Mucosa of stomach (tissue), 1 donor: Measurements from ENCODE around the gene PPP2R2D.

Experiments
- H3K27me3 ChIP-seq: one replicate; pipeline ENCODE4 v1.7.0; 2013; ENCODE audit warnings: mild to moderate bottlenecking, low read length; ENCODE audit not compliant: control insufficient read depth, insufficient read depth
- H3K36me3 ChIP-seq: one replicate; pipeline ENCODE4 v1.7.0; 2013; ENCODE audit warnings: low read length; ENCODE audit not compliant: control insufficient read depth, insufficient read depth
- H3K4me1 ChIP-seq: one replicate; pipeline ENCODE4 v1.7.0; 2013; ENCODE audit warnings: mild to moderate bottlenecking, low read length; ENCODE audit not compliant: control insufficient read depth, insufficient read depth
- H3K4me3 ChIP-seq: one replicate; pipeline ENCODE4 v1.7.0; 2013; ENCODE audit warnings: low read length
- H3K9ac ChIP-seq: one replicate; pipeline ENCODE4 v1.7.0; 2013; ENCODE audit warnings: mild to moderate bottlenecking, low read length, moderate library complexity
- H3K9me3 ChIP-seq: one replicate; pipeline ENCODE4 v1.7.0; 2013; ENCODE audit warnings: mild to moderate bottlenecking, low read length, moderate library complexity; ENCODE audit not compliant: control insufficient read depth
- donor health status: Pancreatic carcinoma.

Gene PPP2R2D

GRCh38 chr10:131920151-131920550 is 19.3 kb downstream of the PPP2R2D start:
- Histone ChIP-seq H3K9ac (no peak overlapping the region), H3K4me3 (no peak overlapping the region), H3K4me1 (no peaks in the 10 kb centered on the region), H3K27me3 (no peaks in the 10 kb centered on the region), H3K9me3 (no peaks in the 10 kb centered on the region), H3K36me3 (no peaks in the 10 kb centered on the region)

DNA sequence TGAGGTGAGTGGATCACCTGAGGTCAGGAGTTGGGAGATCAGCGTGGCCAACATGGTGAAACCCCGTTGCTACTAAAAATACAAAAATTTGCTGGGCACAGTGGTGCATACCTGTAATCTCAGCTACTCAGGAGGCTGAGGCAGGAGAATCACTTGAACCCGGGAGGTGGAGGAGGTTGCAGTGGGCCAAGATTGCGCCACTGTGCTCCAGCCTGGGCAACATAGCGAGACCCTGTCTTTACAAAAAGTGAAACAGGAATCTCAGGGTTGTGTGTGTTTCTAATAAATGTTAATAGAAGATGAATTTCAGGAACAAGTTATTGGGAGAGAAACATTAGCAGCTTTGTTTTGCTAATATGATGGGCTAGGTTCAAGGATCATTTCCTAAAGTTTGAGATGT is 19.9 kb downstream of the PPP2R2D start:
- Histone ChIP-seq H3K9ac (no peak overlapping the region), H3K27me3 (no peaks in the 10 kb centered on the region), H3K4me1 (no peaks in the 10 kb centered on the region), H3K4me3 (no peak overlapping the region), H3K36me3 (no peaks in the 10 kb centered on the region), H3K9me3 (no peaks in the 10 kb centered on the region)

DNA sequence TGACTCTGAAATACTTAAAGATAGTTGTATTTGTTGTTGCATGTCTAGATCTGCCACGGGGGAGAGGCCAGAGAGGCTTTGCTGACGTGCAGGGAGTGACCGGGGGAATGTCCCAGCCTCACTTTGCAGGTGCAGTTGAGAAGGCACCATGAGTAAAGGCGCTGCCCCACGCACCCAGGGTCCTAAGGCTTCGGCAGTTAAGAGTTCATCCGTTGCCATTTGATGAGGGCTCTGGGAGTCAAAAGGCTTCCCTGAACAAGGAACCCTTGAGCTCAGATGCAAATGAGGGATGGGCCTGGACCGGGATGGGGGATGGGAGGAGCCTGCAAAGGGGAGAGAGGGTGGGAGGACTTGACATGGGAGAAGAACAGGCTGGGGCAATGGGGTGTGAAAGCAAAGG is 20.4 kb downstream of the PPP2R2D start:
- H3K36me3 ChIP-seq = no peaks in the 10 kb centered on the region
- no peaks in the 10 kb centered on the region for H3K9me3 ChIP-seq
- no peak overlapping the region for H3K9ac ChIP-seq
- no peaks in the 10 kb centered on the region for H3K4me1 ChIP-seq
- no peak overlapping the region for H3K4me3 ChIP-seq
- no peaks in the 10 kb centered on the region for H3K27me3 ChIP-seq

- no peaks in the 10 kb centered on the region for H3K9me3 ChIP-seq
- H3K27me3 ChIP-seq = no peaks in the 10 kb centered on the region
- no peaks in the 10 kb centered on the region for H3K36me3 ChIP-seq
- no peak overlapping the region for H3K9ac ChIP-seq
- H3K4me3 ChIP-seq = no peak overlapping the region
- no peaks in the 10 kb centered on the region for H3K4me1 ChIP-seq
These were observed 22.4 kb downstream of the PPP2R2D start for GRCh38 chr10:131923038-131923756.

- H3K9ac ChIP-seq = no peak overlapping the region
- H3K4me1 ChIP-seq = peaks cover 6% of the 10 kb centered on the region
- H3K36me3 ChIP-seq = no peaks in the 10 kb centered on the region
- no peak overlapping the region for H3K4me3 ChIP-seq
- H3K27me3 ChIP-seq = no peaks in the 10 kb centered on the region
- no peaks in the 10 kb centered on the region for H3K9me3 ChIP-seq
These were observed 24.3 kb downstream of the PPP2R2D start for GRCh38 chr10:131925011-131925649.

DNA sequence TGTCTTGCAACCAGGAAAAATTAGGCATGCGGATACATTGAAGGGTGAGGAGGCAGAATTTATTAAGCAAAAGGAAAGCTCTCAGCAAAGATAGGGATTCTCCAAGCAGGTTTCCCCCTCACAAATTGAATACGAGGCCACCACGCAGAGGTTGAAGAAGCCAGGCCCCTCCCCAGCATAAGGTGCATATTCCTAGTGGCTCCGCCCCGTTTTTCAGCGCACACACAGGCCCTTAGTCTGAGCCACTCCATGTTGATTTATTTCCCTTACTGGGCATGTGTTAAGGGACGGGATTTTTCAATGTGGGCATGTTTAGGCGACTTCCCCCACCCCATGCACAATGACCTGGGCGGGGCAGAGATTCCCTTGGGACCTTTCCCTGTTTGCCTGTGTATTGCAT is 24.9 kb downstream of the PPP2R2D start:
- Histone ChIP-seq H3K4me1 (peaks cover 8% of the 10 kb centered on the region), H3K36me3 (no peaks in the 10 kb centered on the region), H3K9ac (no peak overlapping the region)

DNA sequence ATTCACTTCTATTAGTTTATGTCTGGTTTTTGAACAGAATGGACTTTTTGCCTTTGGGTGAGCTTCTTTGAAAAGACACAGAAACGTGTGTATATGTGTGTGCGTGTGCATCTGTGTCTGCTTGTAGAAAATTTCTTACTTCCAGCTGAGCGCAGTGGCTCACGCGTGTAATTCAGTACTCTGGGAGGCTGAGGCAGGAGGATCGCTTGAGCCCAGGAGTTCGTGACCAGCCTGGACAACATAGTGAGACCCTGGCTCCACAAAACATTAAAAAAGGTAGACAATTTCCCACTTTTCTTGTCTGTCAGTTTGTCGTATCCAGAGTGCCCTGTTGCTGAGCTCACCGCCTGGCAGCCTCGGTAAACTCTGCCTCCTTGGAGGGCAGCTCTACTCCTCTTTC is 25.4 kb downstream of the PPP2R2D start:
- no peaks in the 10 kb centered on the region for H3K27me3 ChIP-seq
- peaks cover 12% of the 10 kb centered on the region for H3K4me1 ChIP-seq

More for the DNA sequence above, 24.9 kb downstream of the PPP2R2D start:
- H3K4me3 ChIP-seq = no peak overlapping the region
- H3K9me3 ChIP-seq = no peaks in the 10 kb centered on the region
- no peaks in the 10 kb centered on the region for H3K27me3 ChIP-seq

GRCh38 chr10:131926743-131927595 is 26.2 kb downstream of the PPP2R2D start:
- H3K9ac ChIP-seq = no peak overlapping the region

More for the DNA sequence above, 25.4 kb downstream of the PPP2R2D start:
- Histone ChIP-seq H3K9ac (no peak overlapping the region), H3K9me3 (no peaks in the 10 kb centered on the region), H3K36me3 (no peaks in the 10 kb centered on the region), H3K4me3 (no peak overlapping the region)

DNA sequence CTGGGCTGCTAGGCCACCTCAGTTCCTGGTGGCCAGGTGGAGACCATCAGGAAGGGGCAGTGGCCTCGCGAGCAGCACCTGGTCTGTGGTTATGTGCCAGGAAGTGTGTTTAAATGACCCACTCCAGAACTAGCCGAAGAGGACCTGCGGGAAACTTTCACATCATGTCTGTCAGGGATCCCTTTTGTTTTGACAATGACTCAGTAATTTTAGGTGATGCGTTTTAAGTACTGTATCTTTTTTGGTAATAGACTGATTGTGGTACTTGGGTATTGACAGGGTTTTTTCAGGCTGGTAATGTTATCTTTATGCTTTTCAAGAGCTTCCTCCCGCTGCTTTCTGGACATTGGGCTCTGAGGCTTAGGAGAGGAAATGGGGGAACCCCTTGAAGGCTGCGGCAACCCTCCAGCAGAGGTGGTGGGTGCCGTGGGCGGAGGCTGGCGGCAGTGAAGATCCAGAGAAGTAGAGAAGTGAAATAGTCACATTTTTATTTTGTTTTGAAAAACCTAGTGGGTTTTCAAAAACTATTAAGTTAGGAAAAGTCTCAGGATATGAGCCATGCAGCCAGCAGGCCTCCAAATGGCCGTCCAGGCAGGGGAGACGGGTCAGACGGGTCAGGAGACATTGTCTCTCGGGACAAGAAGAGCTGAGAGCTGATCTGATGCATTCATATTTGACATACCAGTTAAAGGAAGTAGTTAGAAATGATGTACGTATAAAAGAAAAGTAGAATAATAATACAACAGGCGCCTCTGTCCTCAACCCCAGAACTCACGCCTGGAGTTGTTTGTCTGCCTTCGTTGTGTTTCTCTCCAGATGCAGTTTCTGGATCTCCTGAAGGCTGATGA is 27.7 kb downstream of the PPP2R2D start:
- no peaks in the 10 kb centered on the region for H3K27me3 ChIP-seq
- H3K4me1 ChIP-seq = peaks cover 17% of the 10 kb centered on the region
- no peaks in the 10 kb centered on the region for H3K36me3 ChIP-seq
- no peak overlapping the region for H3K9ac ChIP-seq
- H3K9me3 ChIP-seq = no peaks in the 10 kb centered on the region
- no peak overlapping the region for H3K4me3 ChIP-seq

More at GRCh38 chr10:131926743-131927595, 26.2 kb downstream of the PPP2R2D start:
- Histone ChIP-seq H3K4me3 (no peak overlapping the region), H3K9me3 (no peaks in the 10 kb centered on the region), H3K27me3 (no peaks in the 10 kb centered on the region), H3K4me1 (peaks cover 12% of the 10 kb centered on the region), H3K36me3 (no peaks in the 10 kb centered on the region)

DNA sequence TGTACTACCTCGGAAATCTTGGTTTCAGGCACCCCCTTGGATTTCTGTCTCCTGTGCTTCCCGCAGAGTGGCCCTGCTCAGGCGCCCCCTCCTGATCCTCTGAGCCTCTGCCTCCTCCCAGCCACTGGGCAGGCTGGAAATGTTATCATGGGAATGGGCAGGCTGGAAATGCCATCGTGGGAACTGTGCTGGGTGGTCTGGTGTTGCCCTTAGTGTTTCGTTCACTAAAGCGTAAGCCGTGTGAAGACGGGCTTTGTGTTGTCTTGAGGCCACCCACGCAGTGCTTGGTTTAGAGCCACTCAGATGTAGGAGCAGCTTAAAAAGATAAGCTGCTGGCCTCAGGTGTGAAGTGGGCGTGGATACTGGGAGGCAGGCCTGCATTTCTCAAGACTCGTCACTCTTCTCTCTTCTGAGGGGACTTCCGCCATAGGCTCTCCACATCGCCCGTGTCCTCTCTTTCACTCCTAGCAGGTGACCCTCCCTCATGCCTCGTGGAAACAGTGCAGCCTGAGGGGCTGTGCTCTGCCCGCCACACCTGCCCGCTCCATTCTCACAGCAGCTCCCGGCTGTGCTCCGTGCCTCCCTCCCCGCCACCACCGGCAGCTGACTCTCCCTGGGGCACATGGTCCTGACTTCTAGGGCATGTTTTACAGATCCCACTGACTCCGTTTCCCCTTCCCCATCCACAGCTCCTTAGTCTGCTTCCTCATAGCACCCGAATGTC is 28.5 kb downstream of the PPP2R2D start:
- Histone ChIP-seq H3K4me1 (peaks cover 17% of the 10 kb centered on the region), H3K9me3 (no peaks in the 10 kb centered on the region), H3K27me3 (no peaks in the 10 kb centered on the region), H3K9ac (no peak overlapping the region), H3K36me3 (no peaks in the 10 kb centered on the region), H3K4me3 (no peak overlapping the region)

DNA sequence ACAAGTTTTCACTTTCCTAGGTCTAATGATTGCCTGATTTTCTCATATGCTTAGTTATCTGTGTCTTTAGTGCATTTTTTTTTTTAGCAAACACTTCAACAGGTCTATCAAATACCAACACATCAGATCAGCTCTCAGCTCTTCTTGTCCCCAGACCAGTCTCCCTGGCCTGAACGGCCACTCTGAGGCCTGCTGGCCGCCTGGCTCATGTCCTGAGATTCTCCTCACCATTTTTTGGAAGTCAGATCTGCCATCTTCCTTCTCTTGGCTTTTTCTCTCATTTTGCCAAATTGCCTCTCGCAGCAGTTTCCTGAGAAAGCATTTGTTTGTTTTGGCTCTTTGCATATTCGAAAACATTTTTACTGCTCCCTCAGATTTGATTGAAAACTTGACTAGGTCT is 29.3 kb downstream of the PPP2R2D start:
- H3K9me3 ChIP-seq = no peaks in the 10 kb centered on the region
- H3K4me1 ChIP-seq = peaks cover 17% of the 10 kb centered on the region
- H3K36me3 ChIP-seq = no peaks in the 10 kb centered on the region
- no peak overlapping the region for H3K9ac ChIP-seq
- no peaks in the 10 kb centered on the region for H3K27me3 ChIP-seq
- H3K4me3 ChIP-seq = no peak overlapping the region
